Liver (tissue), 9 donors: ENCODE data around the gene PPP2R2D. TPM values are rescaled to one million over a fixed set of nuclear protein-coding genes. Genes with fewer than 3 reads are reported as not detected.

Experiments used
- DNase-seq: peaks from one replicate; pipeline ENCODE4 v3.0.0-alpha.2; 2017; ENCODE audit warnings: low spot score
- H3K27ac ChIP-seq, 2 donors: one replicate each; pipeline ENCODE4 v1.7.0; 2013; ENCODE audit warnings: inconsistent platforms in 2 of 2, low read length in 2 of 2, control low read depth in 1 of 2, low read depth in 1 of 2, mild to moderate bottlenecking in 1 of 2
- H3K27me3 ChIP-seq, 4 donors: one replicate each; pipeline versions ENCODE4 v1.6.1 to v1.7.0; 2013; ENCODE audit warnings: low read length in 3 of 4, inconsistent platforms in 1 of 4, mild to moderate bottlenecking in 1 of 4, moderate library complexity in 1 of 4; ENCODE audit not compliant: control insufficient read depth in 4 of 4, insufficient read depth in 4 of 4
- H3K36me3 ChIP-seq, 4 donors: one replicate each; pipeline versions ENCODE4 v1.6.1 to v1.7.0; 2013; ENCODE audit warnings: low read length in 3 of 4, mild to moderate bottlenecking in 3 of 4, low read depth in 1 of 4, moderate library complexity in 1 of 4; ENCODE audit not compliant: control insufficient read depth in 4 of 4, insufficient read depth in 3 of 4
- H3K4me1 ChIP-seq, 4 donors: one replicate each; pipeline versions ENCODE4 v1.6.1 to v1.7.0; 2013; ENCODE audit warnings: low read length in 3 of 4, mild to moderate bottlenecking in 3 of 4, moderate library complexity in 1 of 4; ENCODE audit not compliant: control insufficient read depth in 4 of 4, insufficient read depth in 4 of 4
- H3K4me3 ChIP-seq, 3 donors: one replicate each; pipeline versions ENCODE4 v1.6.1 to v1.7.0; 2013; ENCODE audit warnings: low read length in 3 of 3, control low read depth in 1 of 3, low read depth in 1 of 3, mild to moderate bottlenecking in 1 of 3
- H3K9ac ChIP-seq, 2 donors: one replicate each; pipeline ENCODE4 v1.7.0; 2013; ENCODE audit warnings: low read length in 2 of 2, mild to moderate bottlenecking in 2 of 2, moderate library complexity in 2 of 2, control low read depth in 1 of 2, low read depth in 1 of 2
- H3K9me3 ChIP-seq, 4 donors: one replicate each; pipeline versions ENCODE4 v1.6.1 to v1.7.0; 2013; ENCODE audit warnings: low read length in 3 of 4; ENCODE audit not compliant: control insufficient read depth in 4 of 4
- EGR1 ChIP-seq, 2 donors: IDR thresholded peaks; 2 replicates each; pipeline ENCODE4 v1.6.1; 2016 to 2018; ENCODE audit warnings: antibody characterized with exemption in 2 of 2, low read depth in 2 of 2
- FOXA1 ChIP-seq: IDR thresholded peaks from 2 replicates; pipeline ENCODE4 v1.6.1; 2016; ENCODE audit warnings: antibody characterized with exemption
- FOXA2 ChIP-seq: IDR thresholded peaks from 2 replicates; pipeline ENCODE4 v1.6.1; 2016; ENCODE audit warnings: antibody characterized with exemption
- GABPA ChIP-seq, 2 donors: IDR thresholded peaks in 1 of 2; conservative IDR thresholded peaks in 1 of 2; 2 replicates each; pipeline ENCODE4 v1.6.1; 2016; ENCODE audit warnings: antibody characterized with exemption in 2 of 2, mild to moderate bottlenecking in 1 of 2, moderate library complexity in 1 of 2
- HNF4A ChIP-seq, 2 donors: conservative IDR thresholded peaks; 2 replicates each; pipeline ENCODE4 v1.6.1; 2016; ENCODE audit warnings: antibody characterized with exemption in 2 of 2, mild to moderate bottlenecking in 2 of 2
- HNF4G ChIP-seq: IDR thresholded peaks from 2 replicates; pipeline ENCODE4 v1.6.1; 2016; ENCODE audit warnings: antibody characterized with exemption
- JUND ChIP-seq, 2 donors: IDR thresholded peaks; 2 replicates each; pipeline ENCODE4 v1.6.1; 2016; ENCODE audit warnings: antibody characterized with exemption in 2 of 2
- NR2F2 ChIP-seq: IDR thresholded peaks from 2 replicates; pipeline ENCODE4 v1.6.1; 2016; ENCODE audit warnings: antibody characterized with exemption
- RAD21 ChIP-seq, 2 donors: IDR thresholded peaks; 2 replicates each; pipeline ENCODE4 v1.6.1; 2016; ENCODE audit warnings: antibody characterized with exemption in 2 of 2, mild to moderate bottlenecking in 2 of 2
- RXRA ChIP-seq, 2 donors: IDR thresholded peaks; 2 replicates each; pipeline ENCODE4 v1.6.1; 2017 to 2018; ENCODE audit warnings: antibody characterized with exemption in 2 of 2, mild to moderate bottlenecking in 1 of 2
- SP1 ChIP-seq: IDR thresholded peaks from 2 replicates; pipeline ENCODE4 v1.6.1; 2018; ENCODE audit warnings: antibody characterized with exemption, mild to moderate bottlenecking
- TAF1 ChIP-seq: conservative IDR thresholded peaks from 2 replicates; pipeline ENCODE4 v1.6.1; 2016; ENCODE audit warnings: antibody characterized with exemption, mild to moderate bottlenecking
- YY1 ChIP-seq: IDR thresholded peaks from 2 replicates; pipeline ENCODE4 v1.6.1; 2016; ENCODE audit warnings: antibody characterized with exemption, mild to moderate bottlenecking
- WGBS: extraction: QIAGEN DNeasy Blood & Tissue Kit; methylation state at CpG from one replicate; pipeline ENCODE4 v1.1.7; 2013; 5-methylcytosine and 5-hydroxymethylcytosine counted together
- polyA plus RNA-seq, 2 donors: library from polyadenylated mRNA; stranded (reverse) in 1 of 2; unstranded in 1 of 2; fragments of 200-250 nt in 1 of 2; fragments of >200 nt in 1 of 2; fragmentation: Nextera tagmentation in 1 of 2; extraction: Ambion mirVana in 1 of 2; gene quantifications; one replicate each; pipeline versions ENCODE4 v1.2.1 to v1.2.3, GENCODE V29; 2013 to 2015
- total RNA-seq, 2 donors: library from RNA; depleted of rRNA; stranded (reverse); fragments of >200 nt; gene quantifications; one replicate each; pipeline ENCODE4 v1.2.3, GENCODE V29; 2014
- TF ChIP-seq, protein P1 (sequence below): fragments of 150-350 bp; IDR thresholded peaks from 2 replicates; pipeline ENCODE4 v1.5.1; 2017; ENCODE audit warnings: improper control_type of control experiment, low read depth, low read length; ENCODE audit not compliant: missing input control
- TF ChIP-seq, protein P2 (sequence below): IDR thresholded peaks from 2 replicates; pipeline ENCODE4 v1.6.1; 2016; ENCODE audit warnings: antibody characterized with exemption
- TF ChIP-seq, protein P3 (sequence below): IDR thresholded peaks from 2 replicates; pipeline ENCODE4 v1.6.1; 2016; ENCODE audit warnings: antibody characterized with exemption, mild to moderate bottlenecking
- TF ChIP-seq, protein P4 (sequence below): IDR thresholded peaks from 2 replicates; pipeline ENCODE4 v1.6.1; 2016; ENCODE audit warnings: antibody characterized with exemption
- TF ChIP-seq, protein P5 (sequence below): IDR thresholded peaks from 2 replicates; pipeline ENCODE4 v1.6.1; 2016; ENCODE audit warnings: antibody characterized with exemption
- donor health status: healthy.
- donor health status: healthy.
- donor health status: healthy.
- donor health status: healthy.
- donor health status: healthy.

PPP2R2D gene
- total and polyA plus RNA-seq, 4 donors, result 5.9 to 20.5 (median 14.3) TPM

GRCh38 chr10:131926253-131926652 lies 25.4 kb downstream of the PPP2R2D start:
- DNase-seq, result no peak
- no peaks in the 10 kb centered on the region for H3K9me3 ChIP-seq
- TF ChIP-seq GABPA (IDR thresholded peaks at IDR 0.05 in 1 of 2, conservative IDR thresholded peaks at IDR 0.05 in 1 of 2) (no peak), NR2F2 (no peak), YY1 (no peak), RXRA (IDR thresholded peaks at IDR 0.05) (no peak), FOXA2 (no peak), SP1 (no peak), RAD21 (IDR thresholded peaks at IDR 0.05) (no peak), HNF4A (conservative IDR thresholded peaks at IDR 0.05) (no peak), FOXA1 (no peak), HNF4G (no peak), TAF1 (no peak), EGR1 (IDR thresholded peaks at IDR 0.05; ENCODE audit: low read depth in 2 of 2) (no peak), JUND (IDR thresholded peaks at IDR 0.05) (no peak)
- TF ChIP-seq, protein P1, sequence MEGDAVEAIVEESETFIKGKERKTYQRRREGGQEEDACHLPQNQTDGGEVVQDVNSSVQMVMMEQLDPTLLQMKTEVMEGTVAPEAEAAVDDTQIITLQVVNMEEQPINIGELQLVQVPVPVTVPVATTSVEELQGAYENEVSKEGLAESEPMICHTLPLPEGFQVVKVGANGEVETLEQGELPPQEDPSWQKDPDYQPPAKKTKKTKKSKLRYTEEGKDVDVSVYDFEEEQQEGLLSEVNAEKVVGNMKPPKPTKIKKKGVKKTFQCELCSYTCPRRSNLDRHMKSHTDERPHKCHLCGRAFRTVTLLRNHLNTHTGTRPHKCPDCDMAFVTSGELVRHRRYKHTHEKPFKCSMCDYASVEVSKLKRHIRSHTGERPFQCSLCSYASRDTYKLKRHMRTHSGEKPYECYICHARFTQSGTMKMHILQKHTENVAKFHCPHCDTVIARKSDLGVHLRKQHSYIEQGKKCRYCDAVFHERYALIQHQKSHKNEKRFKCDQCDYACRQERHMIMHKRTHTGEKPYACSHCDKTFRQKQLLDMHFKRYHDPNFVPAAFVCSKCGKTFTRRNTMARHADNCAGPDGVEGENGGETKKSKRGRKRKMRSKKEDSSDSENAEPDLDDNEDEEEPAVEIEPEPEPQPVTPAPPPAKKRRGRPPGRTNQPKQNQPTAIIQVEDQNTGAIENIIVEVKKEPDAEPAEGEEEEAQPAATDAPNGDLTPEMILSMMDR, result no peak
- TF ChIP-seq, protein P2, sequence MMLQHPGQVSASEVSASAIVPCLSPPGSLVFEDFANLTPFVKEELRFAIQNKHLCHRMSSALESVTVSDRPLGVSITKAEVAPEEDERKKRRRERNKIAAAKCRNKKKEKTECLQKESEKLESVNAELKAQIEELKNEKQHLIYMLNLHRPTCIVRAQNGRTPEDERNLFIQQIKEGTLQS, result no peak
- TF ChIP-seq, protein P3, sequence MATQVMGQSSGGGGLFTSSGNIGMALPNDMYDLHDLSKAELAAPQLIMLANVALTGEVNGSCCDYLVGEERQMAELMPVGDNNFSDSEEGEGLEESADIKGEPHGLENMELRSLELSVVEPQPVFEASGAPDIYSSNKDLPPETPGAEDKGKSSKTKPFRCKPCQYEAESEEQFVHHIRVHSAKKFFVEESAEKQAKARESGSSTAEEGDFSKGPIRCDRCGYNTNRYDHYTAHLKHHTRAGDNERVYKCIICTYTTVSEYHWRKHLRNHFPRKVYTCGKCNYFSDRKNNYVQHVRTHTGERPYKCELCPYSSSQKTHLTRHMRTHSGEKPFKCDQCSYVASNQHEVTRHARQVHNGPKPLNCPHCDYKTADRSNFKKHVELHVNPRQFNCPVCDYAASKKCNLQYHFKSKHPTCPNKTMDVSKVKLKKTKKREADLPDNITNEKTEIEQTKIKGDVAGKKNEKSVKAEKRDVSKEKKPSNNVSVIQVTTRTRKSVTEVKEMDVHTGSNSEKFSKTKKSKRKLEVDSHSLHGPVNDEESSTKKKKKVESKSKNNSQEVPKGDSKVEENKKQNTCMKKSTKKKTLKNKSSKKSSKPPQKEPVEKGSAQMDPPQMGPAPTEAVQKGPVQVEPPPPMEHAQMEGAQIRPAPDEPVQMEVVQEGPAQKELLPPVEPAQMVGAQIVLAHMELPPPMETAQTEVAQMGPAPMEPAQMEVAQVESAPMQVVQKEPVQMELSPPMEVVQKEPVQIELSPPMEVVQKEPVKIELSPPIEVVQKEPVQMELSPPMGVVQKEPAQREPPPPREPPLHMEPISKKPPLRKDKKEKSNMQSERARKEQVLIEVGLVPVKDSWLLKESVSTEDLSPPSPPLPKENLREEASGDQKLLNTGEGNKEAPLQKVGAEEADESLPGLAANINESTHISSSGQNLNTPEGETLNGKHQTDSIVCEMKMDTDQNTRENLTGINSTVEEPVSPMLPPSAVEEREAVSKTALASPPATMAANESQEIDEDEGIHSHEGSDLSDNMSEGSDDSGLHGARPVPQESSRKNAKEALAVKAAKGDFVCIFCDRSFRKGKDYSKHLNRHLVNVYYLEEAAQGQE, result no peak
- TF ChIP-seq, protein P4, sequence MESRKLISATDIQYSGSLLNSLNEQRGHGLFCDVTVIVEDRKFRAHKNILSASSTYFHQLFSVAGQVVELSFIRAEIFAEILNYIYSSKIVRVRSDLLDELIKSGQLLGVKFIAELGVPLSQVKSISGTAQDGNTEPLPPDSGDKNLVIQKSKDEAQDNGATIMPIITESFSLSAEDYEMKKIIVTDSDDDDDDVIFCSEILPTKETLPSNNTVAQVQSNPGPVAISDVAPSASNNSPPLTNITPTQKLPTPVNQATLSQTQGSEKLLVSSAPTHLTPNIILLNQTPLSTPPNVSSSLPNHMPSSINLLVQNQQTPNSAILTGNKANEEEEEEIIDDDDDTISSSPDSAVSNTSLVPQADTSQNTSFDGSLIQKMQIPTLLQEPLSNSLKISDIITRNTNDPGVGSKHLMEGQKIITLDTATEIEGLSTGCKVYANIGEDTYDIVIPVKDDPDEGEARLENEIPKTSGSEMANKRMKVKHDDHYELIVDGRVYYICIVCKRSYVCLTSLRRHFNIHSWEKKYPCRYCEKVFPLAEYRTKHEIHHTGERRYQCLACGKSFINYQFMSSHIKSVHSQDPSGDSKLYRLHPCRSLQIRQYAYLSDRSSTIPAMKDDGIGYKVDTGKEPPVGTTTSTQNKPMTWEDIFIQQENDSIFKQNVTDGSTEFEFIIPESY, result no peak
- TF ChIP-seq, protein P5, sequence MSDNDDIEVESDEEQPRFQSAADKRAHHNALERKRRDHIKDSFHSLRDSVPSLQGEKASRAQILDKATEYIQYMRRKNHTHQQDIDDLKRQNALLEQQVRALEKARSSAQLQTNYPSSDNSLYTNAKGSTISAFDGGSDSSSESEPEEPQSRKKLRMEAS, result no peak
- no peaks in the 10 kb centered on the region for H3K27me3 ChIP-seq
- peaks cover 0 to 2% (median 0%) of the 10 kb centered on the region in 4 donors for H3K36me3 ChIP-seq
- 98% methylated on average over 10 of the region's 10 CpGs for WGBS
- peaks cover 0 to 12% (median 10%) of the 10 kb centered on the region in 4 donors for H3K4me1 ChIP-seq
- no peak overlapping the region for H3K27ac ChIP-seq
- no peak overlapping the region for H3K9ac ChIP-seq
- H3K4me3 ChIP-seq, result no peak overlapping the region
